T1000 (cell line): ENCODE data around the gene ZNF106.

Experiments used
- DNase-seq: peaks from one replicate; lab custom pipeline; 2025; ENCODE audit warnings: mixed read lengths; lab: John Stamatoyannopoulos, UW

Gene ZNF106

GRCh38 chr15:42367041-42367440, 123.9 kb downstream of the ZNF106 start:
- DNase-seq = no peak

GRCh38 chr15:42365921-42366550, 124.9 kb downstream of the ZNF106 start:
- no peak for DNase-seq

- DNase-seq = no peak
Observed at GRCh38 chr15:42364529-42364928, 126.4 kb downstream of the ZNF106 start.

- no peak for DNase-seq
Observed at GRCh38 chr15:42363942-42364341, 127.0 kb downstream of the ZNF106 start.

- DNase-seq = no peak
Observed at GRCh38 chr15:42363487-42363886, 127.5 kb downstream of the ZNF106 start.
